Stimulated activated CD4-positive, alpha-beta T cell treated with anti-CD3 and anti-CD28 coated beads, TNF-alpha, amount 100 ng/mL, for 4 hours (primary cell): Measurements from ENCODE around the gene SPHK2.
"Not testable (repeated sequence)": the region's sequence is repeated elsewhere in the genome, so short reads cannot be mapped to it uniquely, and the experiment has no call there.

Experiments used
- DNase-seq, 3 experiments: peaks; one replicate each; pipeline ENCODE4 v3.0.0-alpha.2; 2020; ENCODE audit warnings: low read depth in 3 of 3

The SPHK2 gene

GRCh38 chr19:48659768-48660167 lies 40.5 kb downstream of the SPHK2 start:
- DNase-seq, result no peak

GRCh38 chr19:48660852-48661710 lies 41.8 kb downstream of the SPHK2 start:
- DNase-seq, result peak; percentile 54 to 58 (median 55)

- DNase-seq, result no peak
Measured at GRCh38 chr19:48661711-48662090, 42.4 kb downstream of the SPHK2 start.

- no peak for DNase-seq
Measured at GRCh38 chr19:48663667-48664066, 44.4 kb downstream of the SPHK2 start.

- no peak for DNase-seq
Measured at GRCh38 chr19:48664476-48664875, 45.2 kb downstream of the SPHK2 start.

- no peak for DNase-seq
Measured at GRCh38 chr19:48665786-48666185, 46.5 kb downstream of the SPHK2 start.

GRCh38 chr19:48668332-48668731 lies 49.0 kb downstream of the SPHK2 start:
- DNase-seq, result no peak

- DNase-seq, result no peak
Measured at GRCh38 chr19:48668761-48669160, 49.5 kb downstream of the SPHK2 start.

GRCh38 chr19:48669903-48670668 lies 50.8 kb downstream of the SPHK2 start:
- no peak for DNase-seq

- DNase-seq, result no peak
Measured at GRCh38 chr19:48670699-48671445, 51.6 kb downstream of the SPHK2 start.

GRCh38 chr19:48671446-48671995 lies 52.2 kb downstream of the SPHK2 start:
- DNase-seq, result no peak

- no peak for DNase-seq
Measured at GRCh38 chr19:48672994-48673393, 53.7 kb downstream of the SPHK2 start, which contains the start of gene NTN5. NTN5 (minus strand) TSS chr19:48673017; CDS start chr19:48670986, 2,031 bp downstream.

- no peak for DNase-seq
Measured at GRCh38 chr19:48673436-48674100, 54.3 kb downstream of the SPHK2 start.

GRCh38 chr19:48674216-48674809 lies 55.0 kb downstream of the SPHK2 start:
- DNase-seq, result no peak

- peak; percentile 43 to 54 (median 47) for DNase-seq
Measured at GRCh38 chr19:48674921-48675824, 55.9 kb downstream of the SPHK2 start.

- DNase-seq, result no peak
Measured at GRCh38 chr19:48676487-48676886, 57.2 kb downstream of the SPHK2 start.

GRCh38 chr19:48676887-48677286 lies 57.6 kb downstream of the SPHK2 start:
- no peak for DNase-seq

GRCh38 chr19:48678201-48678600 lies 58.9 kb downstream of the SPHK2 start:
- DNase-seq, result no peak

GRCh38 chr19:48680006-48680405 lies 60.7 kb downstream of the SPHK2 start:
- DNase-seq, result not testable (repeated sequence)
